ENCODE data around the gene PCDHB5.
"Not testable (repeated sequence)": the region's sequence is repeated elsewhere in the genome, so short reads cannot be mapped to it uniquely, and the experiment has no call there.

PCDHB5 gene

GRCh38 chr5:141157901-141158300, 22.9 kb downstream of the PCDHB5 start:
- not testable (repeated sequence) for H3K9me3 ChIP-seq (ENCODE audit: control insufficient read depth, low read length); H3K36me3 ChIP-seq (ENCODE audit: control insufficient read depth, insufficient read depth, low read length); H3K27me3 ChIP-seq (ENCODE audit: control insufficient read depth, insufficient read depth, low read length); H3K4me1 ChIP-seq (ENCODE audit: control insufficient read depth, insufficient read depth, low read length); H3K9ac ChIP-seq (ENCODE audit: low read length); H3K4me3 ChIP-seq (ENCODE audit: low read length)

GRCh38 chr5:141172381-141173204, 37.6 kb downstream of the PCDHB5 start, which contains the start of gene PCDHB7:
TSS of gene PCDHB7 (plus strand) at chr5:141172644. CDS start at chr5:141172836, 192 bp downstream.
- Histone ChIP-seq H3K36me3 (ENCODE audit: control insufficient read depth, insufficient read depth, low read length) (no peaks in the 10 kb centered on the region), H3K9ac (ENCODE audit: low read length) (no peak within 1 kb of the TSS), H3K9me3 (ENCODE audit: control insufficient read depth, low read length) (no peaks in the 10 kb centered on the region), H3K4me1 (ENCODE audit: control insufficient read depth, insufficient read depth, low read length) (no peaks in the 10 kb centered on the region), H3K27me3 (ENCODE audit: control insufficient read depth, insufficient read depth, low read length) (no peaks in the 10 kb centered on the region), H3K4me3 (ENCODE audit: low read length) (no peak within 1 kb of the TSS)

DNA sequence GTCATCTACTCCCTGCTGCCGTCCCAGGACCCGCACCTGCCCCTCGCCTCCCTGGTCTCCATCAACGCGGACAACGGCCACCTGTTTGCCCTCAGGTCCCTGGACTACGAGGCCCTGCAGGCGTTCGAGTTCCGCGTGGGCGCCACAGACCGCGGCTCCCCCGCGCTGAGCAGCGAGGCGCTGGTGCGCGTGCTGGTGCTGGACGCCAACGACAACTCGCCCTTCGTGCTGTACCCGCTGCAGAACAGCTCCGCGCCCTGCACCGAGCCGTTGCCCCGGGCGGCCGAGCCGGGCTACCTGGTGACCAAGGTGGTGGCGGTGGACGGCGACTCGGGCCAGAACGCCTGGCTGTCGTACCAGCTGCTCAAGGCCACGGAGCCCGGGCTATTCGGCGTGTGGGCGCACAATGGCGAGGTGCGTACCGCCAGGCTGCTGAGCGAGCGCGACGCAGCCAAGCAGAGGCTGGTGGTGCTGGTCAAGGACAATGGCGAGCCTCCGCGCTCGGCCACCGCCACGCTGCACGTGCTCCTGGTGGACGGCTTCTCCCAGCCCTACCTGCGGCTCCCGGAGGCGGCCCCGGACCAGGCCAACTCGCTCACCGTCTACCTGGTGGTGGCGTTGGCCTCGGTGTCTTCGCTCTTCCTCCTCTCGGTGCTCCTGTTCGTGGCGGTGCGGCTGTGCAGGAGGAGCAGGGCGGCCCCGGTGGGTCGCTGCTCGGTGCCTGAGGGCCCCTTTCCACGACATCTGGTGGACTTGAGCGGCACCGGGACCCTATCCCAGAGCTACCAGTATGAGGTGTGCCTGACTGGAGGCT, 39.5 kb downstream of the PCDHB5 start:
- not testable (repeated sequence) for H3K9me3 ChIP-seq (ENCODE audit: control insufficient read depth, low read length); H3K27me3 ChIP-seq (ENCODE audit: control insufficient read depth, insufficient read depth, low read length); H3K9ac ChIP-seq (ENCODE audit: low read length); H3K4me3 ChIP-seq (ENCODE audit: low read length); H3K4me1 ChIP-seq (ENCODE audit: control insufficient read depth, insufficient read depth, low read length); H3K36me3 ChIP-seq (ENCODE audit: control insufficient read depth, insufficient read depth, low read length)

DNA sequence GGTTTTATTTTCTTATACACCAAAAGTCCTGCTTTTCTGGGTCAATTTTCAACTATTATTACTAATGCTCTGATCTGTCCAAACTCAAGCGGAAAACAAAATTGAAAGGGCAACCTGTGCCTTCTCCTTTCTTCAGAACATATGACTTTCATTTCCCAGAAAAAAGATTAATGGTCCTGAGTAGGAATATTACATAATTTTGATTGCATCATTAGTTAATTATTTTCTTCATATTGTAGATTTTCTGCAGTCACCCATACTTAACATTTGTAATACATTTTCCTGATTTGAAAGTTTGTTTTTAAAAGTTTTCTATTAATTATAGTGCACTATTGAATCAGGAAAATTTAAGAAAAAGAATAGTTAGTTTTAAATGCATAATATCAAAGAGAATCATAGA, 40.9 kb downstream of the PCDHB5 start:
- no peaks in the 10 kb centered on the region for H3K36me3 ChIP-seq (ENCODE audit: control insufficient read depth, insufficient read depth, low read length)
- peaks cover 4% of the 10 kb centered on the region for H3K9me3 ChIP-seq (ENCODE audit: control insufficient read depth, low read length)
- H3K27me3 ChIP-seq (ENCODE audit: control insufficient read depth, insufficient read depth, low read length): no peaks in the 10 kb centered on the region
- no peaks in the 10 kb centered on the region for H3K4me1 ChIP-seq (ENCODE audit: control insufficient read depth, insufficient read depth, low read length)
- no peak overlapping the region for H3K9ac ChIP-seq (ENCODE audit: low read length)
- no peak overlapping the region for H3K4me3 ChIP-seq (ENCODE audit: low read length)

GRCh38 chr5:141177577-141178191, 42.7 kb downstream of the PCDHB5 start, which contains the start of gene PCDHB8:
TSS of gene PCDHB8 (plus strand) at chr5:141177790. CDS start at chr5:141178035, 245 bp downstream.
- not testable (repeated sequence) for H3K9ac ChIP-seq (ENCODE audit: low read length); H3K4me1 ChIP-seq (ENCODE audit: control insufficient read depth, insufficient read depth, low read length); H3K36me3 ChIP-seq (ENCODE audit: control insufficient read depth, insufficient read depth, low read length); H3K9me3 ChIP-seq (ENCODE audit: control insufficient read depth, low read length); H3K27me3 ChIP-seq (ENCODE audit: control insufficient read depth, insufficient read depth, low read length); H3K4me3 ChIP-seq (ENCODE audit: low read length)

DNA sequence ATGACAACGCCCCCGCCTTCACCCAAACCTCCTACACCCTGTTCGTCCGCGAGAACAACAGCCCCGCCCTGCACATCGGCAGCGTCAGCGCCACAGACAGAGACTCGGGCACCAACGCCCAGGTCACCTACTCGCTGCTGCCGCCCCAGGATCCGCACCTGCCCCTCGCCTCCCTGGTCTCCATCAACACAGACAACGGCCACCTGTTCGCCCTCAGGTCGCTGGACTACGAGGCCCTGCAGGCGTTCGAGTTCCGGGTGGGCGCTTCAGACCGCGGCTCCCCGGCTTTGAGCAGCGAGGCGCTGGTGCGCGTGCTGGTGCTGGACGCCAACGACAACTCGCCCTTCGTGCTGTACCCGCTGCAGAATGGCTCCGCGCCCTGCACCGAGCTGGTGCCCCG, 44.4 kb downstream of the PCDHB5 start:
- H3K27me3 ChIP-seq (ENCODE audit: control insufficient read depth, insufficient read depth, low read length); H3K36me3 ChIP-seq (ENCODE audit: control insufficient read depth, insufficient read depth, low read length); H3K4me1 ChIP-seq (ENCODE audit: control insufficient read depth, insufficient read depth, low read length); H3K9ac ChIP-seq (ENCODE audit: low read length); H3K4me3 ChIP-seq (ENCODE audit: low read length); H3K9me3 ChIP-seq (ENCODE audit: control insufficient read depth, low read length): not testable (repeated sequence)

- not testable (repeated sequence) for H3K9me3 ChIP-seq (ENCODE audit: control insufficient read depth, low read length); H3K4me1 ChIP-seq (ENCODE audit: control insufficient read depth, insufficient read depth, low read length); H3K36me3 ChIP-seq (ENCODE audit: control insufficient read depth, insufficient read depth, low read length); H3K4me3 ChIP-seq (ENCODE audit: low read length); H3K9ac ChIP-seq (ENCODE audit: low read length); H3K27me3 ChIP-seq (ENCODE audit: control insufficient read depth, insufficient read depth, low read length)
Measured at GRCh38 chr5:141179876-141180275, 44.9 kb downstream of the PCDHB5 start.

GRCh38 chr5:141180313-141180712, 45.3 kb downstream of the PCDHB5 start:
- no peaks in the 10 kb centered on the region for H3K36me3 ChIP-seq (ENCODE audit: control insufficient read depth, insufficient read depth, low read length)
- no peak overlapping the region for H3K4me3 ChIP-seq (ENCODE audit: low read length)
- H3K4me1 ChIP-seq (ENCODE audit: control insufficient read depth, insufficient read depth, low read length): no peaks in the 10 kb centered on the region
- no peak overlapping the region for H3K9ac ChIP-seq (ENCODE audit: low read length)
- no peaks in the 10 kb centered on the region for H3K27me3 ChIP-seq (ENCODE audit: control insufficient read depth, insufficient read depth, low read length)
- peaks cover 4% of the 10 kb centered on the region for H3K9me3 ChIP-seq (ENCODE audit: control insufficient read depth, low read length)

DNA sequence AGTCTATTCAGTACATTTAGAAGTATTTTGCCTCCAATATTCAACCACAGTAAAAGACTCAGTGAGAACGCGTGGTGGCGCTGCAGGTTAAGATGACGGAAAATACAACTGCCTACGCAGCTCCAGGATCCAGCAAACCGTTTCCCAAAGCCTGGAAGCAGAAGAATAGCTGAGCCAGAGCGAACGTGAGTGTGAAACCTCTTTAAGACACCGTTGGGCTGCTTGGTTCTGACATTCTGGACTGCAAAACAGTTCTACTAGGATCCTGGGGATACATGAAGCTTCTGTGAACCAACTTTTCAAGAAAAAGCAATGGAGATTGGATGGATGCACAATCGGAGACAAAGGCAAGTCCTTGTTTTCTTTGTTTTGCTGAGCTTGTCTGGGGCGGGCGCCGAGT, 47.2 kb downstream of the PCDHB5 start, which contains the start of gene PCDHB16:
Gene PCDHB16, plus strand, starts transcription at position 140 of the 400 bp plus-strand sequence. Its CDS starts 173 bp downstream, at position 313.
- no peaks in the 10 kb centered on the region for H3K27me3 ChIP-seq (ENCODE audit: control insufficient read depth, insufficient read depth, low read length)
- no peaks in the 10 kb centered on the region for H3K36me3 ChIP-seq (ENCODE audit: control insufficient read depth, insufficient read depth, low read length)
- H3K9ac ChIP-seq (ENCODE audit: low read length): no peak within 1 kb of the TSS
- no peaks in the 10 kb centered on the region for H3K4me1 ChIP-seq (ENCODE audit: control insufficient read depth, insufficient read depth, low read length)
- no peak within 1 kb of the TSS for H3K4me3 ChIP-seq (ENCODE audit: low read length)
- peaks cover 4% of the 10 kb centered on the region for H3K9me3 ChIP-seq (ENCODE audit: control insufficient read depth, low read length)

GRCh38 chr5:141184117-141184855, 49.3 kb downstream of the PCDHB5 start:
- H3K4me3 ChIP-seq (ENCODE audit: low read length); H3K4me1 ChIP-seq (ENCODE audit: control insufficient read depth, insufficient read depth, low read length); H3K27me3 ChIP-seq (ENCODE audit: control insufficient read depth, insufficient read depth, low read length); H3K9ac ChIP-seq (ENCODE audit: low read length); H3K36me3 ChIP-seq (ENCODE audit: control insufficient read depth, insufficient read depth, low read length); H3K9me3 ChIP-seq (ENCODE audit: control insufficient read depth, low read length): not testable (repeated sequence)

DNA sequence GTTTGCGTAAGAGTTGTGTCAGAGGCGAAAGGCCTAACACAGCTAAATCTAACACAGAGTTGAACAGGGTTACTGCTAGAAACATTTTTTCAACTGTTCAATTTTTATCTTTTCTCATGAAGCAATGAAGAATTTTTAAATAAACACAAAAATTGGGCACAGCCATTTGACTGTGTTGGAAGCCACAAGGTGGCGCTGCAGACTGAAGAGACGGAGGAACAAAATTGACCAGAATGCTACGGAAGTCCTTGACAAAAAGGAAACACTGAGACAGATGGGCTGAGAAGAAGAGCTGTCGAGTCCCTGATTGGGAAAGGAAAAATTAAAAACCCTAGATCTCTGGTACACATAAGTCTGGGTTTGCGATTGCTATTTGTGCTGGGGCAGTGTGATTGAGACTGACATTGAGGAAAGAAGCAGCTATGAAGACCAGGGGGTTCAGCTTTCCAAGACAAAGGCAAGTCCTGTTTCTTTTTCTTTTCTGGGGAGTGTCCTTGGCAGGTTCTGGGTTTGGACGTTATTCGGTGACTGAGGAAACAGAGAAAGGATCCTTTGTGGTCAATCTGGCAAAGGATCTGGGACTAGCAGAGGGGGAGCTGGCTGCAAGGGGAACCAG, 52.0 kb downstream of the PCDHB5 start, which contains the start of gene PCDHB9:
Gene PCDHB9, plus strand, starts transcription at position 265 of the 616 bp plus-strand sequence. Its CDS starts 158 bp downstream, at position 423.
- H3K4me1 ChIP-seq (ENCODE audit: control insufficient read depth, insufficient read depth, low read length): no peaks in the 10 kb centered on the region
- no peak within 1 kb of the TSS for H3K4me3 ChIP-seq (ENCODE audit: low read length)
- no peaks in the 10 kb centered on the region for H3K9me3 ChIP-seq (ENCODE audit: control insufficient read depth, low read length)
- no peaks in the 10 kb centered on the region for H3K27me3 ChIP-seq (ENCODE audit: control insufficient read depth, insufficient read depth, low read length)
- no peaks in the 10 kb centered on the region for H3K36me3 ChIP-seq (ENCODE audit: control insufficient read depth, insufficient read depth, low read length)
- H3K9ac ChIP-seq (ENCODE audit: low read length): no peak within 1 kb of the TSS

Data from mucosa of stomach (tissue), 1 donor.